ENCODE results near the gene RBMS3. TPM values are rescaled to one million over a fixed set of nuclear protein-coding genes. Genes with fewer than 3 reads are reported as not detected.

Gene RBMS3
- total RNA-seq, 4 donors from 2014 or later, result 116 to 171 (median 152) TPM

DNA sequence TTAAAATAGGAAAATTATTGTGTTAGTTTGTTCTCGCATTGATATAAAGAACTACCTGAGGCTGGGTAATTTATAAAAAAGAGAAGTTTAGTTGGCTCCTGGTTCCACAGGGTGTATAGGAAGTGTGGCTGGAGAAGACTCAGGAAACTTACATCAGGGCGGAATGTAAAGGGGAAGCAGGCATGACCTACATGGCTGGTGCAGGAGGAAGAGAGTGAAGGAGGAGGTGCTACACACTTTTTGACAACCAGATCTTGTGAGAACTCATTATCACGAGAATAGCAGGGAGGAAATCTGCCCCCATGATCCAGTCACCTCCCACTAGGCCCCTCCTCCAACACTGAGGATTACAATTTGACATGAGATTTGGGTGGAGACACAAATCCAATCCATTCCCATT, 490.7 kb downstream of the RBMS3 start:
- DNase-seq, result no peak
- no peaks in the 10 kb centered on the region for H3K27me3 ChIP-seq
- H3K4me1 ChIP-seq, result no peaks in the 10 kb centered on the region
- intact Hi-C loops (cut with DNase I), result no loop called here
- TF ChIP-seq, protein P1, sequence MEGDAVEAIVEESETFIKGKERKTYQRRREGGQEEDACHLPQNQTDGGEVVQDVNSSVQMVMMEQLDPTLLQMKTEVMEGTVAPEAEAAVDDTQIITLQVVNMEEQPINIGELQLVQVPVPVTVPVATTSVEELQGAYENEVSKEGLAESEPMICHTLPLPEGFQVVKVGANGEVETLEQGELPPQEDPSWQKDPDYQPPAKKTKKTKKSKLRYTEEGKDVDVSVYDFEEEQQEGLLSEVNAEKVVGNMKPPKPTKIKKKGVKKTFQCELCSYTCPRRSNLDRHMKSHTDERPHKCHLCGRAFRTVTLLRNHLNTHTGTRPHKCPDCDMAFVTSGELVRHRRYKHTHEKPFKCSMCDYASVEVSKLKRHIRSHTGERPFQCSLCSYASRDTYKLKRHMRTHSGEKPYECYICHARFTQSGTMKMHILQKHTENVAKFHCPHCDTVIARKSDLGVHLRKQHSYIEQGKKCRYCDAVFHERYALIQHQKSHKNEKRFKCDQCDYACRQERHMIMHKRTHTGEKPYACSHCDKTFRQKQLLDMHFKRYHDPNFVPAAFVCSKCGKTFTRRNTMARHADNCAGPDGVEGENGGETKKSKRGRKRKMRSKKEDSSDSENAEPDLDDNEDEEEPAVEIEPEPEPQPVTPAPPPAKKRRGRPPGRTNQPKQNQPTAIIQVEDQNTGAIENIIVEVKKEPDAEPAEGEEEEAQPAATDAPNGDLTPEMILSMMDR (IDR thresholded peaks at IDR 0.05), result no peak
- TF ChIP-seq POLR2A (IDR thresholded peaks at IDR 0.05), result no peak
- H3K4me3 ChIP-seq (replicated peaks in 1 of 3), result no peak overlapping the region
- no peaks in the 10 kb centered on the region for H3K9me3 ChIP-seq
- H3K27ac ChIP-seq, result no peak overlapping the region
- WGBS, 2 donors, result 86 to 92% methylated on average over 3 of the region's 3 CpGs
- no peaks in the 10 kb centered on the region for H3K36me3 ChIP-seq

- Histone ChIP-seq H3K4me3 (replicated peaks in 1 of 3) (no peak overlapping the region), H3K9me3 (no peaks in the 10 kb centered on the region), H3K36me3 (no peaks in the 10 kb centered on the region), H3K4me1 (no peaks in the 10 kb centered on the region), H3K27me3 (no peaks in the 10 kb centered on the region), H3K27ac (no peak overlapping the region)
- intact Hi-C loops (cut with DNase I), result no loop called here
- TF ChIP-seq POLR2A (IDR thresholded peaks at IDR 0.05), result no peak
- TF ChIP-seq, protein P1 (IDR thresholded peaks at IDR 0.05), result no peak
- no peak for DNase-seq
- WGBS, 2 donors, result 85 to 89% methylated on average over 4 of the region's 4 CpGs
Measured at GRCh38 chr3:29772436-29772835, 491.6 kb downstream of the RBMS3 start.

DNA sequence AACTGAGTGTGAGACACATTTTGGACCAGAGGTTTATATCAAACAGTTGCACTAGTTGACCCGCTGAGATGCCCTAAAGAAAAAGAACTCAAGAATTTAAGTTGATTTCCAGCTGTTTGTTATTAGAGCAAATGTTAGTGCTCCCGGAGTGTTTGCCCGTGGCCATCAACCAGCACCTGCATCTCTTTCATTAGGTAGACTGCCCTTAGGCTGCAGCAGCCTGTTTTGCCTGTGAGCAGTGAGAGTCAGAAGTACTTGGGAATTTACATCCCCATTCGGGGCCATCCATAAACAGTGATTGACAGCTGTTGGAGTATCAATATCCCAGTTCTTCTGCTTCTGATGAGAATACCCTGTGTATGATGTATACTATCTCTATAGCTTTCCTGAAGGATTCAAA, 492.6 kb downstream of the RBMS3 start:
- Histone ChIP-seq H3K9me3 (no peaks in the 10 kb centered on the region), H3K27me3 (no peaks in the 10 kb centered on the region), H3K36me3 (no peaks in the 10 kb centered on the region), H3K4me3 (replicated peaks in 1 of 3) (no peak overlapping the region), H3K4me1 (no peaks in the 10 kb centered on the region), H3K27ac (no peak overlapping the region)
- WGBS, 2 donors, result 94 to 96% methylated on average over 4 of the region's 4 CpGs
- intact Hi-C loops (cut with DNase I), result no loop called here
- DNase-seq, result no peak
- TF ChIP-seq, protein P1 (IDR thresholded peaks at IDR 0.05), result no peak
- TF ChIP-seq POLR2A (IDR thresholded peaks at IDR 0.05), result no peak

- H3K4me3 ChIP-seq (replicated peaks in 1 of 3), result no peak overlapping the region
- H3K27me3 ChIP-seq, result no peaks in the 10 kb centered on the region
- intact Hi-C loops (cut with DNase I), result no loop called here
- no peaks in the 10 kb centered on the region for H3K36me3 ChIP-seq
- no peaks in the 10 kb centered on the region for H3K9me3 ChIP-seq
- 83 to 89% methylated on average over 5 of the region's 5 CpGs for WGBS, 2 donors
- TF ChIP-seq, protein P1 (IDR thresholded peaks at IDR 0.05), result no peak
- no peak for DNase-seq
- H3K4me1 ChIP-seq, result no peaks in the 10 kb centered on the region
- H3K27ac ChIP-seq, result no peak overlapping the region
Measured at GRCh38 chr3:29775340-29775739, 494.5 kb downstream of the RBMS3 start.

GRCh38 chr3:29777869-29778268, 497.0 kb downstream of the RBMS3 start:
- H3K27me3 ChIP-seq, result no peaks in the 10 kb centered on the region
- intact Hi-C loops (cut with DNase I), result no loop called here
- H3K9me3 ChIP-seq, result no peaks in the 10 kb centered on the region
- H3K4me1 ChIP-seq, result no peaks in the 10 kb centered on the region
- no peak for DNase-seq
- no peak overlapping the region for H3K27ac ChIP-seq
- no peaks in the 10 kb centered on the region for H3K36me3 ChIP-seq
- H3K4me3 ChIP-seq (replicated peaks in 1 of 3), result no peak overlapping the region
- 90 to 91% methylated on average over 1 of the region's 1 CpG for WGBS, 2 donors
- TF ChIP-seq POLR2A (IDR thresholded peaks at IDR 0.05), result no peak

DNA sequence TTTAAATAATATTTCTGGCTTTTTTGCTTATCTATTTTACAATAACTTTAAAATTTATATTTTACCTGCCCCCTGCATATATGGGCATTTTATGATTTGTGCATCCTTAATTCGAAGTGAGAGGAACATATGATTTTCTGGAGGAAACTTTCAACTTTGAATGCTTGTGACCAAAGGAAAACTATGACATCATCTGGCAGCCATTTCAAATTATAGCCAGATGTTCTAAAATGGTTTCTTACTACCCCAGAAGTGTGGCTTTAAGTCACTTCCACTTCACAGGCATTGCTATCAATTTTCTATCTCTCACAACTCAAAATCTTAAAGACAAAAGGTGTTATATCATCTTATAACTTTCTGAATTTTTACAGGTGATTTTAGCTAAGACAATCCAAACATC, 508.8 kb downstream of the RBMS3 start:
- intact Hi-C loops (cut with DNase I), result no loop called here
- no peak for TF ChIP-seq POLR2A (IDR thresholded peaks at IDR 0.05)
- TF ChIP-seq, protein P1 (IDR thresholded peaks at IDR 0.05), result no peak
- H3K9me3 ChIP-seq, result no peaks in the 10 kb centered on the region
- H3K27me3 ChIP-seq, result no peaks in the 10 kb centered on the region
- H3K4me1 ChIP-seq, result no peaks in the 10 kb centered on the region
- no peaks in the 10 kb centered on the region for H3K36me3 ChIP-seq
- no peak overlapping the region for H3K4me3 ChIP-seq (replicated peaks in 1 of 3)
- no peak for DNase-seq
- H3K27ac ChIP-seq, result no peak overlapping the region
- WGBS, 2 donors, result 91 to 94% methylated on average over 1 of the region's 1 CpG

Data from thyroid gland (tissue), 4 donors.